GM13976 (cell line): ENCODE measurements around the gene ENO2.
A peak's percentile ranks its signal among the peaks of the same experiment; 100 is the strongest.

ENCODE experiments used
- DNase-seq: peaks from one replicate; pipeline ENCODE4 v3.0.0; 2012; ENCODE audit warnings: low spot score
- CTCF ChIP-seq: IDR thresholded peaks from 2 replicates; pipeline ENCODE4 v1.5.1; 2012; ENCODE audit warnings: borderline replicate concordance, mild to moderate bottlenecking; ENCODE audit not compliant: insufficient read depth; ENCODE audit errors: extremely low read depth, missing control alignments, control extremely low read depth
- in situ Hi-C: fragments of 300-500 bp; cut with MboI; formaldehyde crosslinking; loops from one replicate; pipeline ENCODE4 v1.12.0; 2022; ENCODE audit warnings: low sequenced_read_pairs, mixed read lengths, inconsistent platforms; ENCODE audit not compliant: unreplicated experiment

The ENO2 gene

GRCh38 chr12:6946920-6947374, 32.6 kb downstream of the ENO2 start:
- DNase-seq = no peak
- in situ Hi-C loops = loop anchor here (25.0 kb wide), 1 partner anchor 165 kb away; the partner anchor contains the start of gene C1RL
- TF ChIP-seq CTCF = no peak

- no peak for TF ChIP-seq CTCF
- DNase-seq = no peak
- in situ Hi-C loops = loop anchor here (25.0 kb wide), 1 partner anchor 165 kb away; the partner anchor contains the start of gene C1RL
Observed at GRCh38 chr12:6947615-6948014, 33.2 kb downstream of the ENO2 start.

GRCh38 chr12:6948873-6949594, 34.7 kb downstream of the ENO2 start:
- TF ChIP-seq CTCF = no peak
- in situ Hi-C loops = loop anchor here (25.0 kb wide), 1 partner anchor 163 kb away; the partner anchor contains the start of gene C1RL
- DNase-seq = no peak

GRCh38 chr12:6950401-6950801, 36.0 kb downstream of the ENO2 start:
- in situ Hi-C loops = no loop called here
- peak; percentile 41 for TF ChIP-seq CTCF
- peak; percentile 45 for DNase-seq

GRCh38 chr12:6950811-6951540, 36.6 kb downstream of the ENO2 start, which contains the start of gene PTPN6:
Gene PTPN6, plus strand, starts transcription at chr12:6951356. Its CDS starts 157 bp downstream, at chr12:6951513.
- DNase-seq = peak; percentile 71
- in situ Hi-C loops = no loop called here
- no peak for TF ChIP-seq CTCF

GRCh38 chr12:6951551-6952120, 37.3 kb downstream of the ENO2 start:
- DNase-seq = peak; percentile 28
- in situ Hi-C loops = no loop called here
- no peak for TF ChIP-seq CTCF
